GM19455 (cell line): Measurements from ENCODE around the gene FAM110A.
"Not testable (repeated sequence)": the region's sequence is repeated elsewhere in the genome, so short reads cannot be mapped to it uniquely, and the experiment has no call there.

Source experiments
- ATAC-seq: cut with Tn5 transposase; IDR thresholded peaks from one replicate; pipeline ENCODE4 v1.9.1; 2021; ENCODE audit not compliant: unreplicated experiment

Gene FAM110A

DNA sequence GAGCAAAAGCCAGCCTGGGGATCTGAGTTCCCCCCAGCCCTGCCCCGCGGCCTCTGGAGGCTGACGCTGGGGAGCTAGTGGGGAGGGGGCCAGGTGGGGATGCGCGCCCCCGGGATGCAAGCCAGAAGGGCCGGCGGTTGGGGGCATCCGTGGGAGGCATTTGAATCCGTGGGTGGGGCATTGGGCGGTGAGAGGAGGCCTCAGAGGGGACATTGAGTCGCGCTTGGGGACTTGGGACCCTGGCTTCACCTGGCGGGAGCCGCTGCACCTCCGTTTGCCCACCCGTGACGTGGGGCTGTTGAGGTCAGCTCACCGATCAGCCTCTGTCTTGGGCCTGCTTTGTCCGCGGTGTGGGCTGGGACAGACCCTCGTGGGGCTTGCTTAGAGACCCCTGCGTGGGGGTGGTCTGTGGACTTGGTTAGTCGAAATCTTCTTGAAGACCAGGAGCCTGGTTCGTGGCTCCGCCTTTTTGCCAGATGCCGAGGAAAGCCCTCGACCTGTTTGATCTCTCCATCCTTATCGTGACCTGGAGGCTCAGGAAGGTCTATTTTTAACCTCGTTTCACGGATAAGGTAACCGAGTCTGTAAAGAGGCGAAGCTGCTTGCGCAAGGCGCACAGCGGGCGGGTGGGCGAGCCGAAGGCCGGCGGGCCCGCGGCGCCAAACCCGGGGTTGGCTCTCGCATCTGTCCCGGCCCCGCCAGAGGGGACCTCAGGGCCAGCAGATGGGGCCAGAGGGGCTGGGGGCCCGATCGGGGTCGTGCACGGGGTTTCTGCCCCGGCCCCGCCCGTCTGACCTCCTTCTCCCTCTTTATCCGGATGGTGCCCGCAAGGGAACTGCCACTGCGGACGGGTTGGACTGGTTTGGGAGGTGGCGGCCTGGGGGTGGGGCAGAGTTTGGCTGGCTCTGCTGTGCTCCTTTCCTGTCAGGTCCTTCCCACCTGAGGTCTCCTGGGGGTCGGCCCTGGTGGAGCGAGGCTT is 8.3 kb downstream of the FAM110A start:
- no peak for ATAC-seq

DNA sequence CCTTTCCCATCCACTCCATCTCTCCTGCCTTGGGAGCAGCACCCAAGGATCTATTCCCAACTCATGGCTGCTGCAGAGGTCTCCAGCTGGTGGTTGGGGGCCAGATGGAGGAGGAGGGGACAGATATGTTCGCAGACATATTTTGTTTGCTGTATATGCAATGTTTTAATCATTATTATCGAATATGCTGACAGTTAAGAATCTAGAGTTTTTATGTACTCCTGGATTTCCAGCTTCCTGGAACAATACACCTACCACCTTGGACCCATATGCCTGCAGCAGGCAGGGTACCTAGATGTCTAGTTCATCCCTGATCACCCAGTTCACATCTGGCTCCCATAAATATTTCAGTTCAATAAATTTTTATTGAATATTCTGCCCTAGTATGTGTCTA is 9.0 kb downstream of the FAM110A start:
- no peak for ATAC-seq

DNA sequence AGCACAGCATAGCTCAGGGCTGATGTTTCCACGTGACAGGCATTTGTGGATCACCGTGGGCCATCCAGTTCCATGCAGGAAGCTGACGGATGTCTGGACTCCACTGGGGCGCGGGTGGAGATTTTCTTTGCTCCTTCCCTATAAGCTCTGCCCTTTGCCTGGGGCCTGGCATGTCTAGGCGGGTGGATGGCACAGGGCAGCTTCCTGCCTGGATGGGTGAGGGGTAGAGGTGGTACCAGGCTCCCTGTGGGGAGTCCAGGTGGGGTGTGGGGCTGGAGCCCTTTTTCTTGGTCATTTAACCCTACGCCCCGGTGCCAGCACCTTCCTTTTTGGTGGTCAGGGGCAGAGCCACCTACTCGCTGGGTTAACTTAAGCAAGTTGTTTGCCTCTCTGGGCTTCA is 10.4 kb downstream of the FAM110A start:
- peak; percentile 5 for ATAC-seq

DNA sequence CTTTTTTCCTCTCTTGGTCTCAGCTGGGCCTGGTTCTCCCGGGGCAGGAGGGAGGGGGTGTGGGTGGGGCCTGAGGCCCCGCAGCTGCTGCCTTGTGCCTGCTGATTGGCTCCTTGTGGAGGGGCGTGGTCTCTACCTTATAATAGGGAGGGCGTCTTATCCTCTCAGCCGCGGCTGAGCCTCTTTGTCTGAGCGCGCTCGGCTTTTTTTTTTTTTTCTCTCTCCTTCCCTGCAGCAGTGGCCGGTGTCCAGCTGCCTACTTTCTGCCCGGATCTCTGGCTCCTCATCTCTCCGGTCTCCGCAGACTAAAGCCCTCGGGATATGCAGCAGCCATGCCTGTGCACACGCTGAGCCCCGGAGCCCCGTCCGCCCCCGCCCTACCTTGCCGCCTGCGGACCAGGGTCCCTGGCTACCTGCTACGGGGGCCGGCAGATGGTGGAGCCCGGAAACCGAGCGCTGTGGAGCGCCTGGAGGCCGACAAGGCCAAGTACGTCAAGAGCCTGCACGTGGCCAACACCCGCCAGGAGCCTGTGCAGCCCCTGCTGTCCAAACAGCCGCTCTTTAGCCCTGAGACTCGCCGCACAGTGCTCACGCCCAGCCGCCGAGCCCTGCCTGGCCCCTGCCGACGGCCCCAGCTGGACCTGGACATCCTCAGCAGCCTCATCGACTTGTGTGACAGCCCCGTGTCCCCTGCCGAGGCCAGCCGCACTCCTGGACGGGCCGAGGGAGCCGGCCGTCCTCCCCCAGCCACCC is 11.1 kb downstream of the FAM110A start:
- peak; percentile 86 for ATAC-seq

DNA sequence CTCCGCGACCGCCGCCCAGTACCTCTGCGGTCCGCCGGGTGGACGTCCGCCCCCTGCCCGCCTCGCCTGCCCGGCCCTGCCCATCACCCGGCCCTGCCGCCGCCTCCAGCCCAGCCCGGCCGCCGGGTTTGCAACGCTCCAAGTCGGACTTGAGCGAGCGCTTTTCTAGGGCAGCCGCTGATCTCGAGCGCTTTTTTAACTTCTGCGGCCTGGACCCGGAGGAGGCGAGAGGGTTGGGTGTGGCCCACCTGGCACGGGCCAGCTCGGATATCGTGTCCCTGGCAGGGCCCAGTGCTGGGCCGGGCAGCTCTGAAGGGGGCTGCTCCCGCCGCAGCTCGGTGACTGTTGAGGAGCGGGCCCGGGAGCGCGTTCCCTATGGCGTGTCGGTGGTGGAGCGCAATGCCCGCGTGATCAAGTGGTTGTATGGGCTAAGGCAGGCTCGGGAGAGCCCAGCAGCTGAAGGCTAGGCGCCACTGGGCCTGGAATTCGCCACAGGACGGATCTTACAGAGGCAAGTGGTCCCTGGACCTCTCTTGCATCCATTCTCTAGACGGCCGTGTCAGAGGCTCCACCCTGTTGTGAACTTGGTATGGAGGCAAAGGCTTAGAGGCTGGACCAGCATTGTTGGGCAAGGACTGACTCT is 11.8 kb downstream of the FAM110A start:
- no peak for ATAC-seq

DNA sequence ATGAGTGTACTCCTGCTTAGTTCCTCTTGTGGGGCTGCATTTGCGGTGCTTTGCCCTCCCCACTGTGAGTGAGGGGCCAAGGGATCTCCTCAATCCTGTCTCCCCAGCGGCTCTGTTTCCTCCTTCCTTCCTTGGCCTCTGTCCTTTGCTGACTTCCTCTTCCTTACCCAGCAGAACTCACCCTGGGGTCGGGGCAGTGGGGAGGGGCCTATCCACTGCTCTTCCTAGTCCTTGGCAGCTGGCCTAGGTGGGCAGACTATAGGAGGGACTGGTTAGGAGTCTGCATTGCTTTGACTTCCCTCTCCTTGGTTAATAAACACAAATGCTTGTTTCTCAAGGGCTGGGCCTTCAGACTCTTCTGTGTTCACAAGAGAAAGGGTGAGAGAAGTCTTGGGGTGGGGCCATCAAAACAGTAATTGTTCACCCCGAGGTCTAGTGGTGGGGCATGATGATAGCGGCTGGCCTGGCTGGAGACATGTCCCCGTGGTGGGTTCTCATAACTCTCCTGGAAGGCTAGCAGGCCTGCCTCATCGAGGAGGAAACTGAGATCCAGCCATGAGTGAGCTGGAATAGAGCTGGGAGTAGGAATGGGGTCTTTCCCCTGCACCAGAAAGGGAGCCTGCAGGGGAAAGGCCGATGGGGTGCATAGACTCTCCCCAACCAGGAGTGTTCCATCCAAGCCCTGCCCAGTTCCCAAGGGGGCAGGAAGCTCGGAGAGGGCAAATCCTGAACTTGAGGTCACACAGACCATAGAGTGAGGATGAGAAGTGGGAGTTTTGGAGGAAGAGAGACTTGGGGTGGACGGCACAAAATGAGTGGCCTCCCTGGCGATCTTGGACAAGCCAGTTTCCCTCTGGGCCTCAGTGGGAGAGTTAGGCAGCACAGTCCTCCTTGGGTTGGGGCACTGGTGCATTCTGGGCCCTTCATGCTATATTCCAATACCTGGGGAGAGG is 12.7 kb downstream of the FAM110A start:
- ATAC-seq: no peak

DNA sequence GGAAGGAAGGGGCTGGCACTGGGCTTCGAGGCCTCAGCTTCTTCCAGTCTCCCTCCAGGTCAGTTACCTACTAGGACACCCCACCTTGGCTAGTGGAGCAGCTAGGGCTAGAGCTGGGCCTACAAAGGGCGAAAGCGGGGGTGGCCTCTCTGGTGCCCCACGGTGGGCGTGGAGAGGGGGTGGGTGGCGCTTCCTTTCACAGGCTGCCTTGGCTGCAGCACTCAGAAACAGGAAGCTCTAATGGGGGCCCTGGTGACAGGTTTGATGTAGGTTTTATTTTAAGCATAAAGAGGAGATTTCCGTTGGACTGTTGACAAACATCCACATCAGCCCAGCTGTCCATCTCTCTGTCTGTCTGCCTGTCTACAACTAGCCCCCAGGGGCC is 13.4 kb downstream of the FAM110A start:
- ATAC-seq: no peak

DNA sequence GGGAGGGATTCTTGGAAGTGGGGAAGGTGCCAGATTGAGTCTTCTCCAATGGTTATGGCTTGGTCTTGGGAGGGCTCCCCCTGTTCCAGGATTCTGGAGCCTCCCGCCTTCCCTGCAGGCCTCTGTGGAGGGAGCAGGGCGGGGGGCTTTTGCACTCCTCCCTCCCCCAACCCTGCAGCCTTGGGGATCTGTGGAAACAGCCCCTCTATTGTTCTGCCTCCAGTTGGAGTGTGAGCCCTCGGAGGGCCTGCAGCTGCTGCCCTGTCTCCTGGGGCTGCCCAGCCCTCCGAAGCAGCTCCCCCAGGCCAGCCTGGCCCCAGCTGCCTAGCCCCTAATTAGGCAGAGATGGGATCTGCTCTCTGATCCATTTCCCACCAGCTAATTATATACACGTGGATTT is 14.7 kb downstream of the FAM110A start:
- no peak for ATAC-seq

DNA sequence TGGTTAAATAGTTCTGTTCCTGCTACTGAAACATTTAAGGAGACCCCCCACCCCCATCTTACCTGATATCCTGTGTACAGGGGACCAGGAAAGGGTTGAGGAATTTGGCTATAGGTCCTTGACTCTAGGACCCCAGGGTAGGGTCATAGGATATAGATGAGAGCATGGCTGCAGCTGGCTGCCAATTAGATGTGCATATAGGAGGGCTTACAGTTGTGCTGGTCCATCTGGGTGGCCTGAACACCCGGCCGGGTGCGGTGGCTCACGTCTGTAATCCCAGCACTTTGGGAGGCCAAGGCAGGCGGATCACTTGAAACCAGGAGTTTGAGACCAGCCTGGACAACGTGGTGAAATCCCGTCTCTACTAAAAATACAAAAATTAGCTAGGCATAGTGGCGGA is 15.2 kb downstream of the FAM110A start:
- ATAC-seq: not testable (repeated sequence)

DNA sequence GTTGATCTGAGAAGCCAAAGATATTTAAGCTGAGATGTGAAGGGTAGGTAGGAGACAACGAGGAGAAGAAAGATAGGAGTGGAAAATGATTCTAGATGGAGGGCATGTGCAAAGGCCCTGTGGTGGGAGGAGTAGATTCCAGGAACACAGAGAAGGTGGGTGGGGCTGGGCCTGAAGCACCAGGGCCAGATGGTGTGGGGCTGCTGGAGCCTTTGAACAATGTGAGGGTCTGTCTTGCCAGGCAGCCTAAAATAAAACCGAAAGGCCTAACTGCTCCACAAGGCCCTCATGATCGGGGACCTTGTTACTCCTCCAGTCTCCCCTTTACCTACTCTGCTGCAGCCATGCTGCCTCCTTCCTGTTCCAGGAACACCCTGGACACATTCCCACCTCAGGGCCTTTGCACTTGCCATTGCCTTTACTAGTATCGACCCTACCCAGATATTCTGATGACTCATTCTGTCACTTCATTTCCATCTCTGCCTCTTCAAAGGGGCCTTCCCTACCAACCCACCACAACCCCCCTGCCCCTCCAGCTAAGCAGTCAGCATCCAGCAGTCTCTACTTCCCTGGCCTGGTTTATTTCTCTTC is 20.0 kb downstream of the FAM110A start:
- ATAC-seq: no peak

DNA sequence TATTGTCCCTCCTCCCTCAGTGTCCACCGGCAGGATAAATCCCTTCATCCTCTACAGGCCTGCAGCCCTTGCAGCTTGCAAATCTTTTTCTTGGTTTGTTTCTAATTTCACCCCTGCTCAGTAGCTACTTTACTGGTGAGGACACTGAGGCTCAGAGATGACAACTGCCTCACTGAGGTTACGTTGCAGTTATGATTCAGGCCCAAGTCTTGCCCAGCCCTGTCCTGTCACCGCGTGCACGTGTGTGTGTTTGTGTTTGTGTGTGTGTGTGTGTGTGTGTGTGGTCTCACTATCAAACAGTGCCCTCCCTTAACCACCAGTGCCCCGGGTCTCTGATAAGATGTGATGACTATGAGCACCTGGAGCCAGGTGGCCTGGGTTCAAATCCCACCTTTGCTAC is 21.1 kb downstream of the FAM110A start:
- no peak for ATAC-seq

DNA sequence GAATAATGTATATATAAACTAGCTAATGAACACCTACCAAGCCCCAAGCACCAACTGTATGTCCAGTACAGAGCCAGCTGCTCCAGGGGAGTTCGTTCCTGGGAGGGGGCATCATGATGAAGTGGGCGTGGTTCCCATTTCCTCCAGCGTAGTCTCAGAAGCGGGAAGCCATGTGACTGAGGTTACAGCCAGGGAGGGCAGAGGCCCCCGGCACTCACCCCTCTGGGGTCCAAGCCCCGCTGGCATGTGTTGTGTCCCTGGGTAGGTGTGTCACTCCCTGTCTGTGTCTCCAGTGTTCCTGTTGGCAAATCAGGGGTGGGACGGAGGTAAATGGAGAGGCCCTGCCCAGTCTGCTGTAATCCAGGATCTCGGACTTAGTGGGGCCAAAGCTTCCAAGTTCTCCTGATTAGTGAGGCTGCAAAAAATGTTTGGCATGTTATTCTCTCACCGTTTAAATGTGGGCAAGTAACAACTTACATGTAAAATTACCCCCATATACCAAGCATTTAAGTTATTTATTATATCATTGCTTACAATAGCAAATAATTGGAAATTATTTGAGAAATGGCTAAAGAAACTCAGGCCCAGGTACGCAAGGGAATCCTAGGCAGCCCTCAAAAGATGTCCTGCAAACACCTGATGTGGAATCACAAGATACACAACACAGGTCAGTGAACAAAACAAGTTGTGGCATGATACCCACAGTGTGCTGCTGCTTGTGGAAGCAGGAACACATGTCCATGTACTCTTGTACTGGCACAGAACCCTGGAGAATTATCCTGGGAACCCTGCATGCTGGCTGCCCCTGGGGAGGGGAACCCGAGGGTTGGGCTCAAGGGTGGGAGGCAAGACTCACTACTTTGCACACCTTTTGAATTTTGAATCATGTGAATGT is 22.2 kb downstream of the FAM110A start:
- ATAC-seq: no peak

DNA sequence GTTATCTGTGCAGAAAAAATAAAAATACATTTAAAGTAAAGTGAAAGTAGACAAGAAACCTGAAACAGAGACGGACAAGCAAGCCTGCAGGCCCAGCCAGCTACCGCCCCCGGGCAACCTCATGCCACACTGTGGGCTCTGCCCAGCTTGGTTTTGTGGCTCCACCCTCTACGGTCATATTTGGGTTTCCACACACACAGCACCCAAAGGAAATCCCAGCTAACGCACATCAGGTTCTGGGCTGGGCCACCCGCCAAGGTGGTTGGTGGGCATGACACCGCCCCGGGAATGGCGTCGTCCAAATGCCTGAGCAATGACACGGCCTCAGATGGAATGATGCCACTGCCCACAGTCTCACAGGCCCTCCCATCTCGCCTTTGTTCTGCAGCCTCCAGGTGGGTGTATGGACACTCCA is 22.9 kb downstream of the FAM110A start:
- ATAC-seq: no peak

DNA sequence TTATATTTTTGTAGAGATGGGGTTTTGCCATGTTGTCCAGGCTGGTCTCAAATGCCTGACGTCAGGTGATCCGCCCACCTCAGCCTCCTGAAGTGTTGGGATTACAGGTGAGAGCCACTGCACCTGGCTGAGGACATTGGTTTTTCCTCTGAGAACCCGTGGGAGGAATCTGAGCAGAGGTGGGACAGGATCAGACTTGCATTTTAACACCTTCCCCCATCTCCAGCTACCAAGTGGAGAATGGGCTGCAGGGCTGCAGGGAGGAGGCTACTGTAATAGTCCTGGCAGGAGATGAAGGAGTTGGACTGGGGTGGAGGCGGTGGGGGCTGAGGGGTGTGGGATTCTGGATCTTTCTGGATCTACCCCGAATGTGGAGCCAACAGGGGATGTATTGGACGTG is 24.5 kb downstream of the FAM110A start:
- ATAC-seq: no peak

DNA sequence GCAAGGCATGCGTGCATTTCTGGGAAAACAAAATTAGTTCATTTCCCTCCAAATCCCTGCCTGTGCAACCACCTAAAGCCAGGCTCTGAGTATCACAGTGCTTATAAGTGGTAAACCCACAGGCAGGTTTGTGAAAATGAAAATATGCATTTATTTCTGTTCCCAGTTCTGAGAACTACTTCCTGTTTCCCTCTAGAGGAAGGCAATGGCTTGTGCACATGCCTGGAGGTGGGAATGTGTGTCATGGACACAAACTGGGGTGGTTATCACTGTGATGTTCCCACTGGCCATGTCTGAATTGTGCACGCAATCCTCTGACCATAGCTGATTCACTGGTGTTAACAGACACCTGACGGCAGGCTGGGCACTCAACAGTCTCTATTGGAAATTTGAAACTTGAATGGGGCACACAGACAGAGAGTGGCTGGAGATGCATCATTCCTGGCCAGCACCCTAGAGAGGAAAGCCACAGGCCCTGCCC is 26.3 kb downstream of the FAM110A start:
- ATAC-seq: no peak

DNA sequence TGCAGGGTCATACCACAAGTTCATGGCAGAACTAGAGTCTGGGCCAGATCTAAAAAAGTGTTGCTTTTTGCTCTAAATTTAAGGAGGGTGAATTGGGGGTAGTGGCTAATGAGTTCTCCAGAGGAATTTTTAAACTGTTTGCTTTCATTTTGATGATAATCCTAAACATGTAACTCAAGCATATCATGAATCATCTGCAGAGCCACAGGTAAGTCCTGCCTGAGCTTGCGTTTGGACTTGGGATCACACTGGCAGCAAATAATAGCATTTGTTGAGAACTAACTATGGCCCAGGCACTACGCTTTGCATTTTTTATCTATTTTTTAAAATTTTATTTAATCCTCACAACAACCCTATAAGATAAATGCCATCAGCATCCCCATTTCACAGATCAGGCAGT is 27.4 kb downstream of the FAM110A start:
- ATAC-seq: no peak

DNA sequence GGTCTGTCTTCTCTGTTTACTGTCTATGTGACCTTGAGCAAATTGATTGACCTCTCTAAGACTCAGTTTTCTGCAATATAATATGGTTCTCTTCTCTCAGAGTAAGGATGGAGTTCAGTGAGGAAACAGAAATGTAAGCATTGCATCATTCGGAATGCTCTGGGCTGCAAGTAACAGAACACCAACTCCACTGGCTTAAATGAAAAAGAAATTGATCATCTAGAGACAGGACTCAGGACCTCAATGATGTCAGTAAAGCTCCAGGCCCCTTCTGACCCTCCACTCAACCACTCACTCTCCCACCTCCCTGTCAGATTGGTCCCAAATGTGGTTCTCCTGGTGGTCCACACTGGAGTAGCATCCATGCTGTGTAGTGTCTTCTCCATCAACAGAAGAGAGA is 31.9 kb downstream of the FAM110A start:
- no peak for ATAC-seq

DNA sequence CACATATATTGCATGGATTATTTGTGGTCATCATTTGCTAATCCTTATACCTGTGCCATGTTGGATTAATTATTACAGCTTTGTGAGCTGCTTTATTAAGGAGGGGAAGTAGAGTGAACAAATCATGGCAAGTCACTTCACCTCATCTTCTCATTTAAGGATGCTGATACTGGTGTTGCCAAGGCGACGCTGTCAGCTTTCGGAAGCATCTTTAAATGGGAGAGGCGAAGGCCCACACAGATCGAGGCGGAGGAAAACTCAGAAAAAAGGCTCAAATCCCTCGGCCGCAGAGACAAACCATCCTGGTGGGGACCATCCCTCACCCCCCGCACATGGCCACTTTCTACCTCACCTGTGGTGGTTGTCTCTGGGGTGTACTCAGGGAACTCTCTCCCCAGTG is 34.8 kb downstream of the FAM110A start:
- no peak for ATAC-seq

DNA sequence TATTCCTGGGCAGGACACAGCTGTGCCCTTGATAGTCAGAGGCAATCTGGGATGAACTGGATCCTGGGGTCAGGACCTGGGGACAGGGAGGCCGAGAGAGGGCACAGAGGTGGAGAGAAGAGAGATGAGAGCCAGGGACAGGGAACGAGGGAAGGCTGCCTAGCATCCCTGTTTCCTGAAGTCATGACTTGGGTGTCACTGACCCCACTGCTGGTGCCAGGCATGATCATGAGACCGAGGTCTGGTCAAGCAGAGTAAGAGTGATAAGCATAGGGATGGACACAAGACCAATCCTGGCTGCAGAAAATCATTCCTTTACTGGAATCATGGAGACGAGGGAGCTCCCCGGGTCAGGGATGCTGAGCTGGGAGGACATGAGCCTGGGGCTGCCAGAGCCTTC is 36.1 kb downstream of the FAM110A start:
- no peak for ATAC-seq
